Measurements from ENCODE around the gene SMO.
"Not testable (repeated sequence)": the region's sequence is repeated elsewhere in the genome, so short reads cannot be mapped to it uniquely, and the experiment has no call there.

The SMO gene

GRCh38 chr7:129210256-129210988 is 22.0 kb downstream of the SMO start:
- no peaks in the 10 kb centered on the region for H3K27me3 ChIP-seq (ENCODE audit: control insufficient read depth, insufficient read depth, low read length)
- H3K27ac ChIP-seq (ENCODE audit: low read depth, low read length), result no peak overlapping the region
- peaks cover 68% of the 10 kb centered on the region for H3K36me3 ChIP-seq (ENCODE audit: control insufficient read depth, insufficient read depth, low read length)
- H3K9me3 ChIP-seq (ENCODE audit: control insufficient read depth, insufficient read depth, low read length), result peaks cover 3% of the 10 kb centered on the region; the same call in 1 of the 2 replicates
- no peak overlapping the region for H3K4me3 ChIP-seq (ENCODE audit: low read depth, low read length)
- no peak overlapping the region for H3K9ac ChIP-seq (ENCODE audit: low read depth, low read length)
- no peaks in the 10 kb centered on the region for H3K4me1 ChIP-seq (ENCODE audit: control insufficient read depth, insufficient read depth, low read length)

GRCh38 chr7:129210989-129211312 is 22.5 kb downstream of the SMO start:
- peaks cover 4% of the 10 kb centered on the region; the same call in 1 of the 2 replicates for H3K9me3 ChIP-seq (ENCODE audit: control insufficient read depth, insufficient read depth, low read length)

GRCh38 chr7:129212126-129212525 is 23.7 kb downstream of the SMO start:
- Histone ChIP-seq H3K9me3 (ENCODE audit: control insufficient read depth, insufficient read depth, low read length) (peaks cover 4% of the 10 kb centered on the region; the same call in 1 of the 2 replicates), H3K27me3 (ENCODE audit: control insufficient read depth, insufficient read depth, low read length) (no peaks in the 10 kb centered on the region), H3K36me3 (ENCODE audit: control insufficient read depth, insufficient read depth, low read length) (peaks cover 54% of the 10 kb centered on the region), H3K9ac (ENCODE audit: low read depth, low read length) (no peak overlapping the region), H3K27ac (ENCODE audit: low read depth, low read length) (no peak overlapping the region), H3K4me3 (ENCODE audit: low read depth, low read length) (no peak overlapping the region), H3K4me1 (ENCODE audit: control insufficient read depth, insufficient read depth, low read length) (no peaks in the 10 kb centered on the region)

More at GRCh38 chr7:129210989-129211312, 22.5 kb downstream of the SMO start:
- Histone ChIP-seq H3K27me3 (ENCODE audit: control insufficient read depth, insufficient read depth, low read length) (no peaks in the 10 kb centered on the region), H3K4me3 (ENCODE audit: low read depth, low read length) (no peak overlapping the region), H3K4me1 (ENCODE audit: control insufficient read depth, insufficient read depth, low read length) (no peaks in the 10 kb centered on the region), H3K9ac (ENCODE audit: low read depth, low read length) (no peak overlapping the region), H3K36me3 (ENCODE audit: control insufficient read depth, insufficient read depth, low read length) (peaks cover 63% of the 10 kb centered on the region), H3K27ac (ENCODE audit: low read depth, low read length) (no peak overlapping the region)

- Histone ChIP-seq H3K27ac (ENCODE audit: low read depth, low read length) (no peak overlapping the region), H3K9me3 (ENCODE audit: control insufficient read depth, insufficient read depth, low read length) (peaks cover 4% of the 10 kb centered on the region; the same call in 1 of the 2 replicates), H3K4me3 (ENCODE audit: low read depth, low read length) (no peak overlapping the region), H3K27me3 (ENCODE audit: control insufficient read depth, insufficient read depth, low read length) (no peaks in the 10 kb centered on the region), H3K36me3 (ENCODE audit: control insufficient read depth, insufficient read depth, low read length) (peaks cover 49% of the 10 kb centered on the region), H3K9ac (ENCODE audit: low read depth, low read length) (no peak overlapping the region), H3K4me1 (ENCODE audit: control insufficient read depth, insufficient read depth, low read length) (no peaks in the 10 kb centered on the region)
These were observed 24.2 kb downstream of the SMO start for GRCh38 chr7:129212596-129212995.

GRCh38 chr7:129213828-129214227 is 25.4 kb downstream of the SMO start:
- no peak overlapping the region for H3K27ac ChIP-seq (ENCODE audit: low read depth, low read length)
- H3K9me3 ChIP-seq (ENCODE audit: control insufficient read depth, insufficient read depth, low read length), result peaks cover 4% of the 10 kb centered on the region; the same call in 1 of the 2 replicates
- no peaks in the 10 kb centered on the region for H3K4me1 ChIP-seq (ENCODE audit: control insufficient read depth, insufficient read depth, low read length)
- peaks cover 42% of the 10 kb centered on the region for H3K36me3 ChIP-seq (ENCODE audit: control insufficient read depth, insufficient read depth, low read length)
- no peak overlapping the region for H3K9ac ChIP-seq (ENCODE audit: low read depth, low read length)
- H3K27me3 ChIP-seq (ENCODE audit: control insufficient read depth, insufficient read depth, low read length), result no peaks in the 10 kb centered on the region
- H3K4me3 ChIP-seq (ENCODE audit: low read depth, low read length), result no peak overlapping the region

GRCh38 chr7:129215691-129216090 is 27.3 kb downstream of the SMO start:
- not testable (repeated sequence) for H3K9me3 ChIP-seq (ENCODE audit: control insufficient read depth, insufficient read depth, low read length); H3K27ac ChIP-seq (ENCODE audit: low read depth, low read length); H3K4me1 ChIP-seq (ENCODE audit: control insufficient read depth, insufficient read depth, low read length); H3K27me3 ChIP-seq (ENCODE audit: control insufficient read depth, insufficient read depth, low read length); H3K4me3 ChIP-seq (ENCODE audit: low read depth, low read length); H3K9ac ChIP-seq (ENCODE audit: low read depth, low read length)
- H3K36me3 ChIP-seq (ENCODE audit: control insufficient read depth, insufficient read depth, low read length), result peaks cover 26% of the 10 kb centered on the region

GRCh38 chr7:129216101-129216715 is 27.8 kb downstream of the SMO start:
- H3K27ac ChIP-seq (ENCODE audit: low read depth, low read length); H3K4me3 ChIP-seq (ENCODE audit: low read depth, low read length); H3K9ac ChIP-seq (ENCODE audit: low read depth, low read length); H3K4me1 ChIP-seq (ENCODE audit: control insufficient read depth, insufficient read depth, low read length); H3K27me3 ChIP-seq (ENCODE audit: control insufficient read depth, insufficient read depth, low read length); H3K9me3 ChIP-seq (ENCODE audit: control insufficient read depth, insufficient read depth, low read length): not testable (repeated sequence)
- peaks cover 20% of the 10 kb centered on the region for H3K36me3 ChIP-seq (ENCODE audit: control insufficient read depth, insufficient read depth, low read length)

GRCh38 chr7:129216821-129217416 is 28.5 kb downstream of the SMO start:
- not testable (repeated sequence) for H3K27ac ChIP-seq (ENCODE audit: low read depth, low read length); H3K9ac ChIP-seq (ENCODE audit: low read depth, low read length); H3K27me3 ChIP-seq (ENCODE audit: control insufficient read depth, insufficient read depth, low read length); H3K9me3 ChIP-seq (ENCODE audit: control insufficient read depth, insufficient read depth, low read length); H3K4me1 ChIP-seq (ENCODE audit: control insufficient read depth, insufficient read depth, low read length); H3K4me3 ChIP-seq (ENCODE audit: low read depth, low read length)
- peaks cover 14% of the 10 kb centered on the region for H3K36me3 ChIP-seq (ENCODE audit: control insufficient read depth, insufficient read depth, low read length)

GRCh38 chr7:129218514-129219062 is 30.2 kb downstream of the SMO start:
- no peak overlapping the region for H3K4me3 ChIP-seq (ENCODE audit: low read depth, low read length)
- no peak overlapping the region for H3K27ac ChIP-seq (ENCODE audit: low read depth, low read length)
- no peaks in the 10 kb centered on the region for H3K36me3 ChIP-seq (ENCODE audit: control insufficient read depth, insufficient read depth, low read length)
- H3K9me3 ChIP-seq (ENCODE audit: control insufficient read depth, insufficient read depth, low read length), result peaks cover 4% of the 10 kb centered on the region; the same call in 1 of the 2 replicates
- H3K9ac ChIP-seq (ENCODE audit: low read depth, low read length), result no peak overlapping the region
- H3K27me3 ChIP-seq (ENCODE audit: control insufficient read depth, insufficient read depth, low read length), result no peaks in the 10 kb centered on the region
- H3K4me1 ChIP-seq (ENCODE audit: control insufficient read depth, insufficient read depth, low read length), result no peaks in the 10 kb centered on the region

GRCh38 chr7:129219166-129219565 is 30.7 kb downstream of the SMO start:
- H3K4me1 ChIP-seq (ENCODE audit: control insufficient read depth, insufficient read depth, low read length); H3K9ac ChIP-seq (ENCODE audit: low read depth, low read length); H3K36me3 ChIP-seq (ENCODE audit: control insufficient read depth, insufficient read depth, low read length); H3K27ac ChIP-seq (ENCODE audit: low read depth, low read length); H3K4me3 ChIP-seq (ENCODE audit: low read depth, low read length); H3K27me3 ChIP-seq (ENCODE audit: control insufficient read depth, insufficient read depth, low read length); H3K9me3 ChIP-seq (ENCODE audit: control insufficient read depth, insufficient read depth, low read length): not testable (repeated sequence)

GRCh38 chr7:129222064-129222463 is 33.6 kb downstream of the SMO start:
- Histone ChIP-seq H3K4me3 (ENCODE audit: low read depth, low read length) (no peak overlapping the region), H3K27ac (ENCODE audit: low read depth, low read length) (no peak overlapping the region), H3K27me3 (ENCODE audit: control insufficient read depth, insufficient read depth, low read length) (0 out of 2 replicates have a peak, but pooled peaks cover 3% of the 10 kb centered on the region), H3K4me1 (ENCODE audit: control insufficient read depth, insufficient read depth, low read length) (0 out of 2 replicates have a peak, but pooled peaks cover 6% of the 10 kb centered on the region), H3K9ac (ENCODE audit: low read depth, low read length) (no peak overlapping the region), H3K36me3 (ENCODE audit: control insufficient read depth, insufficient read depth, low read length) (no peaks in the 10 kb centered on the region), H3K9me3 (ENCODE audit: control insufficient read depth, insufficient read depth, low read length) (no peaks in the 10 kb centered on the region)
